ENCODE measurements around the gene NPAT. TPM values are rescaled to one million over a fixed set of nuclear protein-coding genes. Genes with fewer than 3 reads are reported as not detected.

NPAT gene
- total RNA-seq, 1 donor from 2014 or later = 28.2 TPM

DNA sequence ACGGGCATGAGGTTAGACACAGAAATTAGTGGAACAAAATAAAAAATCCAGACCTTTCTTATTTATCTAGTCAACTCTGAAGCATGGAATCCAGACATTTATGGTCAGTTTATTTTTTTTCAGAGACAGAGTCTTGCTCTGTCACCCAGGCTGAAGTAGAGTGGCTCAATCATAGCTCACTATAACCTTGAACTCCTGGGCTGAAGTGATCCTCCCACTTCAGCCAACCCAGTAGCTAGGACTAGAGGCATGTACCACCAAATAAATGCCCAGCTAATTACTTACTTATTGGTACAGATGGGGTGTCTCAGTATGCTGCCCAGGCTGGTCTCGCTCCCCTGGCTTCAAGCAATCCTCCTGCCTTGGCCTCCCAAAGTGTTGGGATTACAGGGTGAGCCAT is 8.7 kb downstream of the NPAT start:
- peaks cover 43% of the 10 kb centered on the region for H3K36me3 Mint-ChIP-seq (ENCODE audit: low read depth)
- H3K4me1 Mint-ChIP-seq (ENCODE audit: low read depth) = peaks cover 60% of the 10 kb centered on the region
- H3K27me3 Mint-ChIP-seq (ENCODE audit: insufficient read depth) = no peaks in the 10 kb centered on the region

DNA sequence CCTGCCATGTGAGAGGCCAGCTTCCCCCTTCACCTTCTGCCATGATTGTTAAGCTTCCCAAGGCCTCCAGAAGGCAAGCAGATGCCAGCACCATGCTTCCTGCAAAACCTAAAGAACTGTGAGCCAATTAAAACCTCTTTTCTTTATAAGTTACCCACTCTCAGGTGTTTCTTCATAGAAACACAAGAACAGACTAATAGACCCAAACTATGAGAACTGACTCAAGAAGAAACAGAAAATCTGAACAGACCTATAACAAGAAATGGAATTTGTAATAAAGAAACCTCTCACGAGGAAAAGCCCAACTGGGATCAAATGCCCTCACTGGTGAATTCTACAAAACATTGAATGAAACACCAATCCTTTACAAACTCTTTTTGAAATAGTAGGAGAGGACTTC is 12.0 kb downstream of the NPAT start:
- Mint-ChIP-seq H3K4me3 (no peak overlapping the region), H3K4me1 (ENCODE audit: low read depth) (peaks cover 32% of the 10 kb centered on the region), H3K9me3 (peaks cover 24% of the 10 kb centered on the region), H3K36me3 (ENCODE audit: low read depth) (peaks cover 66% of the 10 kb centered on the region), H3K27ac (peak overlapping the region; percentile 35), H3K27me3 (ENCODE audit: insufficient read depth) (no peaks in the 10 kb centered on the region)
- intact Hi-C loops (cut with micrococcal nuclease) = no loop called here
- no peak for DNase-seq (ENCODE audit: low spot score)

More for the DNA sequence above, 8.7 kb downstream of the NPAT start:
- peaks cover 7% of the 10 kb centered on the region for H3K9me3 Mint-ChIP-seq
- intact Hi-C loops (cut with micrococcal nuclease) = no loop called here
- DNase-seq (ENCODE audit: low spot score) = no peak
- H3K27ac Mint-ChIP-seq = no peak overlapping the region
- no peak overlapping the region for H3K4me3 Mint-ChIP-seq

DNA sequence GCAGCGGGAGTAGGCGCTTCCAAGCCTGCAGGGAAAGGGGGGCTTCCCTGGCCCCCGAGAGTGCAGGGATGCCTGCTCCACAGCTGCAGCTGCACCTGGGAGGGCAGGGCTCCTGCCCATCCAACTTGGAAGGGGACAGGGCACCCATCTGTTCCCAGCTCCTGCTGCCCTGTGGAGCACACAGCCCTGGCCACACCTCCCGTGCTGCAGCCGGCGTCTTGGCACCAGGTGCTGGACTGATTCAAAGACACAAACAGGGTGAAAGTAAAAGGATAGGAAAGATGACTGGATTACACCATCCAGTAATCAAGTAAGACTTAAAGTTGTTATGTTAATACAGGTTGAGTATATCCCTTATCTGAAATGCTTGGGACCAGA is 14.8 kb downstream of the NPAT start:
- no peak for DNase-seq (ENCODE audit: low spot score)
- H3K9me3 Mint-ChIP-seq = peaks cover 31% of the 10 kb centered on the region
- peaks cover 77% of the 10 kb centered on the region for H3K36me3 Mint-ChIP-seq (ENCODE audit: low read depth)
- no peak overlapping the region for H3K27ac Mint-ChIP-seq
- intact Hi-C loops (cut with micrococcal nuclease) = no loop called here
- no peaks in the 10 kb centered on the region for H3K27me3 Mint-ChIP-seq (ENCODE audit: insufficient read depth)
- no peak overlapping the region for H3K4me3 Mint-ChIP-seq
- H3K4me1 Mint-ChIP-seq (ENCODE audit: low read depth) = peaks cover 20% of the 10 kb centered on the region

DNA sequence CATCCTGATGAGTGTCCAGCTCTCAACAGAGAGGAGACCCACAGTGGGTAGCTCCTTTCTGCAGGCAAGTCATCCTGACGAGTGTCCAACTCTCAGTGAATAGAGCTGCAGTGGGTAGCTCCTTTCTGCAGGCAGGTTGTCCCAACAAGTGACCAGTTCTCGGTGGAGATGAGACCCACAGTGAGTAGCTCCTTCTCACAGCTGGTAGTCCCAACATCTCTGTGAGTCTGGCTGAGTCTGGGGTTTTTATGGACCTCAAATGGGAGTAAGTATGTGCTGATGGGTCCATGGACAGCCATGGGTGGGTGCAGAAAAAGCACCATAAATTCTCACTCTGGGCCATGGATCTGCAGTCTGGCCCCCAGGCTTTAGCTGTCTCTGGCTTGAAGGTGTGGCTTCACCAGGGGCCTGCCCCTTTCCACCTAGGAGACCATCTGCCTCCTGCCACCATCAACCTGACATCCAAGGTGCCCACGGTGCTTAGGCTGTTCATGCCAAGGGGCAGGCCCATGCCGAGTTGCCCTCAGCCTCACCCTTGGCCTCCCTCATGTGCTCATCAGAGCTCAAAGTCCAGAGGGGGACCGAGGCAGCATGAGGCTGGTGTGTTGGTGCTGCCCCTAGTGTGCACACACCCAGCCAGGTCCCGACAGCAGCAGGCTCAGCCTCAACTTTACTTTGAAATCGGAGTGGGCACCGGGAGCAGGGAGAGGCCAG is 15.3 kb downstream of the NPAT start:
- H3K27ac Mint-ChIP-seq = no peak overlapping the region
- no peak overlapping the region for H3K4me3 Mint-ChIP-seq
- peaks cover 31% of the 10 kb centered on the region for H3K9me3 Mint-ChIP-seq
- H3K4me1 Mint-ChIP-seq (ENCODE audit: low read depth) = peaks cover 20% of the 10 kb centered on the region
- H3K27me3 Mint-ChIP-seq (ENCODE audit: insufficient read depth) = no peaks in the 10 kb centered on the region
- DNase-seq (ENCODE audit: low spot score) = no peak
- peaks cover 77% of the 10 kb centered on the region for H3K36me3 Mint-ChIP-seq (ENCODE audit: low read depth)
- intact Hi-C loops (cut with micrococcal nuclease) = no loop called here

DNA sequence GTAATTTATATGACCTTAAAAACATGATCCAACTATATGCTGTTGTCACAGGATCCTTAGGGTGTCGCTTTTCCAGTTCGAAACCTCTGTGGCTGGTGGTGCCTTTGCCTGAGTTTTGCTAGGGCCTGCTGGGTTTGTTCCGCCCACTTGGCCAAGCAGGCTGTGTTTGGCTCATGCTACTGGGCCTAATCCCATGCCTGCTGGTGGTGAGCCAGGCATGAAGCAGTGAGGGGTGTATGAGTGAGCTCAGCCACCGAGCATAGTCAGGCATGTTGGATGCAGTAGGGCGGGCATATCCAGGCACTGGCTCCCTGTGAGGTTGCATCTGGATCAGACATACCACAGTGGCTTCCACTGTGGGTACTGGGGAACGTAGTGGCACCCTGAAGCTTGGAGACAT is 16.3 kb downstream of the NPAT start:
- H3K27ac Mint-ChIP-seq = no peak overlapping the region
- H3K9me3 Mint-ChIP-seq = peaks cover 31% of the 10 kb centered on the region
- H3K36me3 Mint-ChIP-seq (ENCODE audit: low read depth) = peaks cover 71% of the 10 kb centered on the region
- H3K27me3 Mint-ChIP-seq (ENCODE audit: insufficient read depth) = no peaks in the 10 kb centered on the region
- no peak for DNase-seq (ENCODE audit: low spot score)
- intact Hi-C loops (cut with micrococcal nuclease) = no loop called here
- H3K4me1 Mint-ChIP-seq (ENCODE audit: low read depth) = peaks cover 20% of the 10 kb centered on the region
- no peak overlapping the region for H3K4me3 Mint-ChIP-seq

DNA sequence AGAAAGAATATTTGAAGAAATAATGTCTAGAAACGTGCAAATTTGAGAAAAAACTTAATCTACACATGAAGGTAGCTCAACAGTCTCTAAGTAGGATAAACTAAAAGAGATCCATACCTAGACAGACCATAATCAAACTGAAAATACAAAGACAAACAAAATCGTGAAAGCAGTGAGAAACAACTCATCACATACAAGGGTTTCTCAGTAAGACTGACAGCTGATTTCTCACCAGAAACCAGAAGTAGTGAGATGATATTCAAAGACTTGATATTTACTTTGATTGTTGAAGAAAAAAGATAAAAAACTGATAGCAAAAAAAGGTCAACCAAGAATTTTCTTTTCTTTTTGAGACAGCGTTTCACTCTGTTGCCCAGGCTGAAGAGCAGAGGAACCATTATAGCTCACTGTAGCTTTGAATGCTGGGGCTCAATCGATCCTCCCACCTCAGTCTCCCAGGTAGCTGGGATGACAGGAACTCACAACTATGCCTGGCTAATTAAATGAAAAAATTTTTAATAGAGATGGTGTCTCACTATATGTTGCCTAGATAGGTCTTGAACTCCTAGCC is 17.4 kb downstream of the NPAT start:
- H3K4me1 Mint-ChIP-seq (ENCODE audit: low read depth) = peaks cover 23% of the 10 kb centered on the region
- no peak overlapping the region for H3K4me3 Mint-ChIP-seq
- no peak overlapping the region for H3K27ac Mint-ChIP-seq
- intact Hi-C loops (cut with micrococcal nuclease) = no loop called here
- H3K36me3 Mint-ChIP-seq (ENCODE audit: low read depth) = peaks cover 61% of the 10 kb centered on the region
- no peak for DNase-seq (ENCODE audit: low spot score)
- H3K27me3 Mint-ChIP-seq (ENCODE audit: insufficient read depth) = no peaks in the 10 kb centered on the region
- H3K9me3 Mint-ChIP-seq = peaks cover 28% of the 10 kb centered on the region

DNA sequence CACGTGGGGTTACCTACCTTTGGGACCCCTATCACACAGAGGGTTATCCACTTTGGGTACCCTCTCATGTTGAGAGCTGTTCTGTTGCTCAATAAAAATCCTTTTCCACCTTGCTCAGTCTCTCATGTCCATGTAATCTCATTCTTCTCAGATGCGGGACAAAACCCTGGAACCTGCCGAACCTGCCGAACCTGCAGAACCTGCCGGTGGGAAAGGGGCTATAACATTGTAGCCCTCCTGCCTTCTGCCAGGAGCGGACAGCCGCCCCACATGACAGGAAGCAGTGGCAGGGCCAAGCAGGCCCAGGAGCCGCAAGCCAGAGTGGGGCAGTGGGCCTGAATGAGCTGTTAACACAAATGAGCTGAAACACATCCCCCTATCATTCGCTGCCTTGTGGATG is 18.1 kb downstream of the NPAT start:
- H3K36me3 Mint-ChIP-seq (ENCODE audit: low read depth) = peaks cover 61% of the 10 kb centered on the region
- H3K27ac Mint-ChIP-seq = no peak overlapping the region
- H3K4me3 Mint-ChIP-seq = no peak overlapping the region
- no peaks in the 10 kb centered on the region for H3K27me3 Mint-ChIP-seq (ENCODE audit: insufficient read depth)
- no peak for DNase-seq (ENCODE audit: low spot score)
- peaks cover 25% of the 10 kb centered on the region for H3K9me3 Mint-ChIP-seq
- intact Hi-C loops (cut with micrococcal nuclease) = no loop called here
- H3K4me1 Mint-ChIP-seq (ENCODE audit: low read depth) = peaks cover 28% of the 10 kb centered on the region

DNA sequence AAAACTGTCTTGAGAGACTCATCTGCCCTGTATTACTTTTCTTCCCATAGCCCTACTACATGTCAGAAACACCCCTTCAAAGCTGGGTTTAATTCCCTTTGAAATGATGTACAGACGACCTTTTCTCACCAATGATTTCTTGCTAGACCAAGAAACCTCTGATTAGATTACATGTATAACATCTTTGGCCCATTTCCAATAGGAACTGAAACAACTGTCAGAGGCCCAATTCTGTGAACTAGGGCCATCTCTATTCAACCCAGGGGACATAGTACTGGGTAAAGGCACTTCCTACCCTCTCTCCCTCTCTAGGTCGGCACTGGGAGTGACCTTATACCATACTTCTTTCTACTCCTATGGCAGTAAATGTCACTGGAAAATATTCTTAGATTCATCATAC is 19.4 kb downstream of the NPAT start:
- peaks cover 58% of the 10 kb centered on the region for H3K36me3 Mint-ChIP-seq (ENCODE audit: low read depth)
- intact Hi-C loops (cut with micrococcal nuclease) = no loop called here
- H3K27ac Mint-ChIP-seq = no peak overlapping the region
- peaks cover 17% of the 10 kb centered on the region for H3K9me3 Mint-ChIP-seq
- H3K4me1 Mint-ChIP-seq (ENCODE audit: low read depth) = peaks cover 38% of the 10 kb centered on the region
- no peak for DNase-seq (ENCODE audit: low spot score)
- H3K27me3 Mint-ChIP-seq (ENCODE audit: insufficient read depth) = no peaks in the 10 kb centered on the region
- H3K4me3 Mint-ChIP-seq = no peak overlapping the region

DNA sequence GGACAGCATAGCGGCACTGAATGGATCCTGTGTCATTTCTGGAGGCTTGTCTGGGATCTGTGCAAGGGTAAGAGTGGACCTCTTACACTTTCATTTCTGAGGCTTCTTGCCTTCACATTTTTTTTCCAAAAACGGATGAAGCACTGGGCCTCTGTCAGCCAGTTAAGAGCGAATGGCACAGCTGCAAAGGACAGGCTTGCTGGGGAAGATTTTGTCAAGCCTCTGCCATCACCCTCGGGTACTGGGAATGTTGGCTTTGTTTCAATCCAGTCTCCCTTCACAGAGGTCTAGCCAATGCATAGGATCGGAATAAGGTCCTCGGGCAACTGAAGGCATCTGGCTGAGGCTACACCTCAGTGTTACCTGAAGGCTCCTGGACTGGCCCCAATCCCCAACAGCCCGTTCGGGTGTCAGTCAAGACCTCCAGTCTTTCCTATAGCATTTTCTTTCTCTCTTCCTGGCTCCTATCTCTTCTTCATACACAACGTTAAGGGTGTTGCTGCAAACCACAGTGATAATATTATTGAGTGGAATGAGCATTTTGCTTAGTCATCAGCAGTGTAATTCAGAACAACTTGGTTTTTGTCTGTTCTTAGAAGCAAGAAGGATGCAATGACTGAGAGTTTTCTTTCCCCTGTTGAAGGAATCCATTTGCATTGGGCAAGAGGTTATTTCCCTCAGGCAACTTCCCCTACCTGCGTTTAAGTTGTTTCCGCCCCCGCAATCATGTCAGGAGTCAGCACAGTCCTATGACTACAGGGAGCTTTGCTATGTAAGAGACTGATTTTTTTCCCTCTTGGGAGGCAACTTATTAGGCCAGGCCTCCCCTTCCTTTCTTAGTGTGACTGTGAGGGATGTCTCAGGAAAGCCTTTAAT is 22.8 kb downstream of the NPAT start:
- Mint-ChIP-seq H3K9me3 (peaks cover 3% of the 10 kb centered on the region), H3K4me3 (peak overlapping the region; percentile 34), H3K4me1 (ENCODE audit: low read depth) (peaks cover 55% of the 10 kb centered on the region), H3K27me3 (ENCODE audit: insufficient read depth) (no peaks in the 10 kb centered on the region), H3K27ac (peak overlapping the region; percentile 93), H3K36me3 (ENCODE audit: low read depth) (peaks cover 48% of the 10 kb centered on the region)
- intact Hi-C loops (cut with micrococcal nuclease) = loop anchor here (1.0 to 2.0 kb wide), 4 partner anchors 23 to 268 kb away; partner anchors contain the start of genes C11orf65 and NPAT
- peak; percentile 48 for DNase-seq (ENCODE audit: low spot score)

DNA sequence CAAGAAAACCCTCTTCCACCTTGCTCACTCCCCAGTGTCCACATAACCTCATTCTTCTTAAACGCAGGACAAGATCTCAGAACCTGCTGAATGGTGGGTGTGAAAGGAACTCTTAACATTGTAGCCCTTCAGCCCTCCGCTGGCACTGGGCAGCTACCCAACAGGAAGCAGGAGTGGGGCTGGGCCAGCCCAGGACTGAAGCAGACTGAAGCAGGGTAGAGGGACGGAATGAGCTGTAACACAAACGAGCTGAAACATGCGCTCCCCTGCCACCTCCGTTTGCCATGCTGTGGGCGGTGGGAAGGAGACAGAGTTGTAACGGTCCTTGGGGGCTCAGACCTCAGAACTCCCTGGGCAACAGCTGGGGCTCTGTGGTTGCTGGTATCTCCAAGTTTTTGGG is 23.6 kb downstream of the NPAT start:
- H3K4me1 Mint-ChIP-seq (ENCODE audit: low read depth) = peaks cover 55% of the 10 kb centered on the region
- peaks cover 44% of the 10 kb centered on the region for H3K36me3 Mint-ChIP-seq (ENCODE audit: low read depth)
- no peak for DNase-seq (ENCODE audit: low spot score)
- H3K27me3 Mint-ChIP-seq (ENCODE audit: insufficient read depth) = no peaks in the 10 kb centered on the region
- H3K9me3 Mint-ChIP-seq = no peaks in the 10 kb centered on the region
- intact Hi-C loops (cut with micrococcal nuclease) = no loop called here
- H3K27ac Mint-ChIP-seq = peak overlapping the region; percentile 93
- no peak overlapping the region for H3K4me3 Mint-ChIP-seq

DNA sequence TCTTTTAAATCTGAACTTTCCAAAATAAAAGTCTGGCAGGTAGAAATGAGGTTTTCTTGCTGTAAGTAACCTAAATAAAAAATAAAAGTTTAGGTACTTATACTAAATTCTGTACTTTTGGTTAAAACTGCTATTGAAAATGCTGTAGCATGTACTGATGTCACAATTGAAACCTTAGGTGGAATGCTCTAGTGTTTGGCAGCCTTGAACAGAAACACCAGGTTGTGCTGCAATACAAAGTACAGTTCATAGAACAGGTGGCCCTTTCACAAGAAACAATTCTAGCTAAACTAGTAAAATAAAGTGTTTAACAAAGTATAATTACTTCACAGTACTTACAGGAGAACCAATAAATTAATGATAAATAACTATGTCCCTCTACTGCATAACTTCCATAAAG is 25.1 kb downstream of the NPAT start:
- Mint-ChIP-seq H3K9me3 (no peaks in the 10 kb centered on the region), H3K4me1 (ENCODE audit: low read depth) (peaks cover 48% of the 10 kb centered on the region), H3K36me3 (ENCODE audit: low read depth) (peaks cover 37% of the 10 kb centered on the region), H3K27ac (no peak overlapping the region), H3K4me3 (no peak overlapping the region), H3K27me3 (ENCODE audit: insufficient read depth) (no peaks in the 10 kb centered on the region)
- DNase-seq (ENCODE audit: low spot score) = no peak
- intact Hi-C loops (cut with micrococcal nuclease) = loop anchor here (1.0 kb wide), 1 partner anchor 44 kb away; no protein-coding TSS in a partner anchor

DNA sequence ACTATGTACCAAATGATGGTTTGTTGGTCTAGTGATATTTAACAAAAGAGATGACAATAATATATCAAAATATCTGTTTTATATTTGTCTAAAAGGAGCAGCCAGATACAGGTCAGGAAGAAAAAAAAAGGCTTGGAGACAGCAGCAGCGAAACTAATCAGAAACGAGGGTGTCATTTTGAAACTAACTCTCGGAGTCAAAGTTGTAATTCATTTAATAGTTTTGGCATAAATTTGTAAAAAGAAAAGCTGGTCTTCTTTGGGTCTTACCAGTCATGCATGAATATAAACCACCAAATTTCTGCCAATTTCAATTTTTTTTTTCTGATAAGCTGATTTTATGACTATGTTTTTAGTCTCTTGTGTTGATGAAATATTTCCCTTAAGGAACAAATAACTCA is 25.5 kb downstream of the NPAT start:
- intact Hi-C loops (cut with micrococcal nuclease) = loop anchor here (1.0 kb wide), 1 partner anchor 44 kb away; no protein-coding TSS in a partner anchor
- Mint-ChIP-seq H3K4me3 (no peak overlapping the region), H3K36me3 (ENCODE audit: low read depth) (peaks cover 37% of the 10 kb centered on the region), H3K9me3 (no peaks in the 10 kb centered on the region), H3K27me3 (ENCODE audit: insufficient read depth) (no peaks in the 10 kb centered on the region), H3K4me1 (ENCODE audit: low read depth) (peaks cover 48% of the 10 kb centered on the region), H3K27ac (no peak overlapping the region)
- DNase-seq (ENCODE audit: low spot score) = no peak

DNA sequence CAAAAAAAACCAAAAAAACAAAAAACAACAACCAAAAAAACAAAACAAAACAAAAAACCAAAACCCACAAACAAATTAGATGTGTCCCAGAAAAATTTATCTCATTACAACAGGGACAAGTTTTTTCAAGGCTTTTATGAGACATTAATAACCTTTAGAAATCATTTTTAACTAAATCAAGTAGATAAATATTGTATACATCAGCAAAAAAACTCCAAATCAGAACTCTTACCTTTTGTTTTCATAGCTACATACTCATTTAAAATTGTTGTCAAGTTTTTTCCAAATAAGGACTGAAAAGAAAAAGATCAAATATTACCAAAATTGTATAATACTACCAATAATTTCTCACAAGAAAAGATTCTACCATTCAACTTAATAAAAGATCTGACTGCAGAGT is 28.7 kb downstream of the NPAT start:
- H3K9me3 Mint-ChIP-seq = no peaks in the 10 kb centered on the region
- peaks cover 26% of the 10 kb centered on the region for H3K4me1 Mint-ChIP-seq (ENCODE audit: low read depth)
- H3K27me3 Mint-ChIP-seq (ENCODE audit: insufficient read depth) = no peaks in the 10 kb centered on the region
- intact Hi-C loops (cut with micrococcal nuclease) = loop anchor here (5.0 kb wide), 1 partner anchor 36 kb away; no protein-coding TSS in a partner anchor
- no peak overlapping the region for H3K4me3 Mint-ChIP-seq
- no peak overlapping the region for H3K27ac Mint-ChIP-seq
- no peak for DNase-seq (ENCODE audit: low spot score)
- H3K36me3 Mint-ChIP-seq (ENCODE audit: low read depth) = peaks cover 41% of the 10 kb centered on the region

All from activated T-helper 1 cell treated with anti-CD3 and anti-CD28 coated beads, Interleukin-12 subunit alpha, Interleukin-12 subunit beta, Interleukin-2, Interleukin-4 antibody, amounts not matched to agents 30 ng/mL and 10 ng/mL and 1 ng/mL, durations not matched to agents 14 hours and 24 hours and 36 hours (primary cell).